AG04449 (cell line): ENCODE data around the gene PPL.

Source experiments
- CTCF ChIA-PET: fragments of 350-600 bp; formaldehyde crosslinking; extraction: SDS; loops from one replicate; lab custom pipeline; 2021; ENCODE audit warnings: antibody characterized with exemption; lab: Yijun Ruan, JAX
- POLR2A ChIA-PET: fragments of 400-600, 350-600 bp; formaldehyde crosslinking; extraction: SDS; loops from one replicate; lab custom pipeline; 2020; ENCODE audit warnings: antibody characterized with exemption, inconsistent platforms; lab: Yijun Ruan, JAX
- DNase-seq: peaks from one replicate; pipeline ENCODE4 v3.0.0-alpha.2; 2010; ENCODE audit warnings: low read depth, low spot score
- H3K4me3 ChIP-seq: 2 replicates; pipeline ENCODE4 v1.5.1; 2011; ENCODE audit warnings: low read depth, mild to moderate bottlenecking, control low read depth, low read length
- TF ChIP-seq, protein P1 (sequence below): IDR thresholded peaks from one replicate; pipeline ENCODE4 v1.5.1; 2011; ENCODE audit warnings: mild to moderate bottlenecking, moderate library complexity, low read length, control low read depth, inconsistent platforms; ENCODE audit not compliant: insufficient read depth; ENCODE audit errors: missing control alignments

PPL gene, protein sequence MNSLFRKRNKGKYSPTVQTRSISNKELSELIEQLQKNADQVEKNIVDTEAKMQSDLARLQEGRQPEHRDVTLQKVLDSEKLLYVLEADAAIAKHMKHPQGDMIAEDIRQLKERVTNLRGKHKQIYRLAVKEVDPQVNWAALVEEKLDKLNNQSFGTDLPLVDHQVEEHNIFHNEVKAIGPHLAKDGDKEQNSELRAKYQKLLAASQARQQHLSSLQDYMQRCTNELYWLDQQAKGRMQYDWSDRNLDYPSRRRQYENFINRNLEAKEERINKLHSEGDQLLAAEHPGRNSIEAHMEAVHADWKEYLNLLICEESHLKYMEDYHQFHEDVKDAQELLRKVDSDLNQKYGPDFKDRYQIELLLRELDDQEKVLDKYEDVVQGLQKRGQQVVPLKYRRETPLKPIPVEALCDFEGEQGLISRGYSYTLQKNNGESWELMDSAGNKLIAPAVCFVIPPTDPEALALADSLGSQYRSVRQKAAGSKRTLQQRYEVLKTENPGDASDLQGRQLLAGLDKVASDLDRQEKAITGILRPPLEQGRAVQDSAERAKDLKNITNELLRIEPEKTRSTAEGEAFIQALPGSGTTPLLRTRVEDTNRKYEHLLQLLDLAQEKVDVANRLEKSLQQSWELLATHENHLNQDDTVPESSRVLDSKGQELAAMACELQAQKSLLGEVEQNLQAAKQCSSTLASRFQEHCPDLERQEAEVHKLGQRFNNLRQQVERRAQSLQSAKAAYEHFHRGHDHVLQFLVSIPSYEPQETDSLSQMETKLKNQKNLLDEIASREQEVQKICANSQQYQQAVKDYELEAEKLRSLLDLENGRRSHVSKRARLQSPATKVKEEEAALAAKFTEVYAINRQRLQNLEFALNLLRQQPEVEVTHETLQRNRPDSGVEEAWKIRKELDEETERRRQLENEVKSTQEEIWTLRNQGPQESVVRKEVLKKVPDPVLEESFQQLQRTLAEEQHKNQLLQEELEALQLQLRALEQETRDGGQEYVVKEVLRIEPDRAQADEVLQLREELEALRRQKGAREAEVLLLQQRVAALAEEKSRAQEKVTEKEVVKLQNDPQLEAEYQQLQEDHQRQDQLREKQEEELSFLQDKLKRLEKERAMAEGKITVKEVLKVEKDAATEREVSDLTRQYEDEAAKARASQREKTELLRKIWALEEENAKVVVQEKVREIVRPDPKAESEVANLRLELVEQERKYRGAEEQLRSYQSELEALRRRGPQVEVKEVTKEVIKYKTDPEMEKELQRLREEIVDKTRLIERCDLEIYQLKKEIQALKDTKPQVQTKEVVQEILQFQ (N-terminal part only)

GRCh38 chr16:4936991-4937781 lies at the start of gene PPL:
PPL (minus strand) TSS chr16:4937148; CDS start chr16:4937045, 103 bp downstream.
- POLR2A ChIA-PET, result no interaction called here
- CTCF ChIA-PET, result interaction anchor here (1.3 kb wide), 1 partner anchor 19 kb away, joined by 3 read pairs; no protein-coding TSS in a partner anchor
- TF ChIP-seq, protein P1, sequence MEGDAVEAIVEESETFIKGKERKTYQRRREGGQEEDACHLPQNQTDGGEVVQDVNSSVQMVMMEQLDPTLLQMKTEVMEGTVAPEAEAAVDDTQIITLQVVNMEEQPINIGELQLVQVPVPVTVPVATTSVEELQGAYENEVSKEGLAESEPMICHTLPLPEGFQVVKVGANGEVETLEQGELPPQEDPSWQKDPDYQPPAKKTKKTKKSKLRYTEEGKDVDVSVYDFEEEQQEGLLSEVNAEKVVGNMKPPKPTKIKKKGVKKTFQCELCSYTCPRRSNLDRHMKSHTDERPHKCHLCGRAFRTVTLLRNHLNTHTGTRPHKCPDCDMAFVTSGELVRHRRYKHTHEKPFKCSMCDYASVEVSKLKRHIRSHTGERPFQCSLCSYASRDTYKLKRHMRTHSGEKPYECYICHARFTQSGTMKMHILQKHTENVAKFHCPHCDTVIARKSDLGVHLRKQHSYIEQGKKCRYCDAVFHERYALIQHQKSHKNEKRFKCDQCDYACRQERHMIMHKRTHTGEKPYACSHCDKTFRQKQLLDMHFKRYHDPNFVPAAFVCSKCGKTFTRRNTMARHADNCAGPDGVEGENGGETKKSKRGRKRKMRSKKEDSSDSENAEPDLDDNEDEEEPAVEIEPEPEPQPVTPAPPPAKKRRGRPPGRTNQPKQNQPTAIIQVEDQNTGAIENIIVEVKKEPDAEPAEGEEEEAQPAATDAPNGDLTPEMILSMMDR, result no peak

DNA sequence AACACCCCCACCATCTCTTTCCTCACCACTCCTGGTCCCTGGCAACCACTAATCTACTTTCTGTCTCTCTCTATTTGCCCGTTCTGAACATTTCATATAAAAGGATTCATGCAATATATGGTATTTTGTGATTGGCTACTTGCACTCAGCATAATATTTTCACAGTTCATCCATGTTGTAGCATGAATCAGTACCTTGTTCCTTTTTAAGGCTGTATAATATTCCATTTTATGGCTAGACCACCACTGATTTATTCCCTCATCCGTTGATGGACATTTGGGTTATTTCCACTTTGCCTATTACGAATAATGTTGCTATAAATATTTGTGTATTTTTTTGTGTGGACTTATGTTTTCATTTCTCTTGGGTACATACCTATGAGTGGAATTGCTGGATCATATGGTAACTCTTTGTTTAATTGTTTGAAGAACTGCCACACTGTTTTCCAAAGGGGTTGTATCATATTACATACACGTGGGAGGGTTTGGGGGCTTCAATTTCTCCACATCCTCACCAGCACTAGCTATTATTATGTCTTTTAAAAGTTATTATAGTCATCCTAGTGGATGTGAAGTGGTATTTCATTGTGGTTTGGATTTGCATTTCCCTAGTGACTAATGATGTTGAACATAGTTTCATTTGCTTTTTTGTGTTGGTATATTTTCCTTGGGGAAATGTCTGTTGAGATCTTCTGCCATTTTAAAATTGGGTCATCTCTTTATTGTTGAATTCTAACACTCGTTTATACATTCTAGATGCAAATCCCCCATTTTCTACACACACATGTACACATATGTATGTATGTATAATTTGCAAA lies 47.4 kb upstream of the PPL start:
- POLR2A ChIA-PET, result no interaction called here
- no peak for DNase-seq
- CTCF ChIA-PET, result no interaction called here
- no peak overlapping the region for H3K4me3 ChIP-seq
- TF ChIP-seq, protein P1, result no peak

More at GRCh38 chr16:4936991-4937781, at the start of gene PPL:
- H3K4me3 ChIP-seq, result peak within 1 kb of the TSS; percentile 40
- no peak for DNase-seq

GRCh38 chr16:4982056-4982867 lies 45.3 kb upstream of the PPL start:
- no peak overlapping the region for H3K4me3 ChIP-seq
- TF ChIP-seq, protein P1, result no peak
- CTCF ChIA-PET, result no interaction called here
- DNase-seq, result no peak
- POLR2A ChIA-PET, result no interaction called here

GRCh38 chr16:4981473-4981872 lies 44.5 kb upstream of the PPL start:
- TF ChIP-seq, protein P1, result no peak
- POLR2A ChIA-PET, result no interaction called here
- no peak for DNase-seq
- H3K4me3 ChIP-seq, result no peak overlapping the region
- CTCF ChIA-PET, result no interaction called here
